Measurements from ENCODE around the gene APMAP.

APMAP gene

GRCh38 chr20:24951536-24952083 lies 40.9 kb downstream of the APMAP start:
- Histone ChIP-seq H3K27me3 (ENCODE audit: control insufficient read depth, insufficient read depth, low read length) (no peaks in the 10 kb centered on the region), H3K4me1 (no peaks in the 10 kb centered on the region), H3K9me3 (ENCODE audit: control insufficient read depth, low read length) (no peaks in the 10 kb centered on the region), H3K27ac (no peak overlapping the region), H3K9ac (no peak overlapping the region), H3K79me2 (no peaks in the 10 kb centered on the region), H2AFZ (no peak overlapping the region), H3K36me3 (ENCODE audit: control insufficient read depth, insufficient read depth, low read length) (no peaks in the 10 kb centered on the region), H3K4me3 (ENCODE audit: low read depth, low read length) (no peak overlapping the region), H3K4me2 (ENCODE audit: low read length) (no peak overlapping the region)
- no peak for TF ChIP-seq CTCF (IDR thresholded peaks at IDR 0.05)

GRCh38 chr20:24950836-24951525 lies 41.6 kb downstream of the APMAP start:
- TF ChIP-seq CTCF (IDR thresholded peaks at IDR 0.05) = no peak
- Histone ChIP-seq H3K36me3 (ENCODE audit: control insufficient read depth, insufficient read depth, low read length) (no peaks in the 10 kb centered on the region), H3K4me3 (ENCODE audit: low read depth, low read length) (no peak overlapping the region)

GRCh38 chr20:24950128-24950835 lies 42.3 kb downstream of the APMAP start:
- Histone ChIP-seq H3K27ac (no peak overlapping the region), H3K79me2 (no peaks in the 10 kb centered on the region), H3K9me3 (ENCODE audit: control insufficient read depth, low read length) (no peaks in the 10 kb centered on the region), H3K4me3 (ENCODE audit: low read depth, low read length) (no peak overlapping the region), H2AFZ (no peak overlapping the region), H3K4me2 (ENCODE audit: low read length) (no peak overlapping the region), H3K27me3 (ENCODE audit: control insufficient read depth, insufficient read depth, low read length) (no peaks in the 10 kb centered on the region), H3K9ac (no peak overlapping the region), H3K36me3 (ENCODE audit: control insufficient read depth, insufficient read depth, low read length) (no peaks in the 10 kb centered on the region), H3K4me1 (no peaks in the 10 kb centered on the region)
- no peak for TF ChIP-seq CTCF (IDR thresholded peaks at IDR 0.05)

More at GRCh38 chr20:24950836-24951525, 41.6 kb downstream of the APMAP start:
- no peak overlapping the region for H2AFZ ChIP-seq
- H3K79me2 ChIP-seq = no peaks in the 10 kb centered on the region
- no peaks in the 10 kb centered on the region for H3K9me3 ChIP-seq (ENCODE audit: control insufficient read depth, low read length)
- no peaks in the 10 kb centered on the region for H3K27me3 ChIP-seq (ENCODE audit: control insufficient read depth, insufficient read depth, low read length)
- no peaks in the 10 kb centered on the region for H3K4me1 ChIP-seq
- H3K4me2 ChIP-seq (ENCODE audit: low read length) = no peak overlapping the region
- H3K9ac ChIP-seq = no peak overlapping the region
- H3K27ac ChIP-seq = no peak overlapping the region

GRCh38 chr20:24949756-24950127 lies 42.8 kb downstream of the APMAP start:
- no peak overlapping the region for H3K4me3 ChIP-seq (ENCODE audit: low read depth, low read length)

More at GRCh38 chr20:24949756-24950127, 42.8 kb downstream of the APMAP start:
- Histone ChIP-seq H3K27me3 (ENCODE audit: control insufficient read depth, insufficient read depth, low read length) (no peaks in the 10 kb centered on the region), H3K9me3 (ENCODE audit: control insufficient read depth, low read length) (no peaks in the 10 kb centered on the region), H3K27ac (no peak overlapping the region), H3K9ac (no peak overlapping the region), H3K36me3 (ENCODE audit: control insufficient read depth, insufficient read depth, low read length) (no peaks in the 10 kb centered on the region), H2AFZ (no peak overlapping the region), H3K79me2 (no peaks in the 10 kb centered on the region), H3K4me1 (no peaks in the 10 kb centered on the region), H3K4me2 (ENCODE audit: low read length) (no peak overlapping the region)
- no peak for TF ChIP-seq CTCF (IDR thresholded peaks at IDR 0.05)

Measured in parathyroid adenoma (tissue), 2 donors.